ENCODE data around the gene TMED10.

- TF ChIP-seq CTCF (IDR thresholded peaks at IDR 0.05; ENCODE audit: low read depth, low read length) (no peak), EZH2phosphoT487 (IDR thresholded peaks at IDR 0.05; ENCODE audit: low read depth) (no peak)
Observed at GRCh38 chr14:75153295-75153694, 23.1 kb downstream of the TMED10 start.

Measured in OCI-LY3 (cell line).